Measurements from ENCODE around the gene CLCC1. TPM values are rescaled to one million over a fixed set of nuclear protein-coding genes. Genes with fewer than 3 reads are reported as not detected.
"Not testable (repeated sequence)": the region's sequence is repeated elsewhere in the genome, so short reads cannot be mapped to it uniquely, and the experiment has no call there.

CLCC1 gene, protein sequence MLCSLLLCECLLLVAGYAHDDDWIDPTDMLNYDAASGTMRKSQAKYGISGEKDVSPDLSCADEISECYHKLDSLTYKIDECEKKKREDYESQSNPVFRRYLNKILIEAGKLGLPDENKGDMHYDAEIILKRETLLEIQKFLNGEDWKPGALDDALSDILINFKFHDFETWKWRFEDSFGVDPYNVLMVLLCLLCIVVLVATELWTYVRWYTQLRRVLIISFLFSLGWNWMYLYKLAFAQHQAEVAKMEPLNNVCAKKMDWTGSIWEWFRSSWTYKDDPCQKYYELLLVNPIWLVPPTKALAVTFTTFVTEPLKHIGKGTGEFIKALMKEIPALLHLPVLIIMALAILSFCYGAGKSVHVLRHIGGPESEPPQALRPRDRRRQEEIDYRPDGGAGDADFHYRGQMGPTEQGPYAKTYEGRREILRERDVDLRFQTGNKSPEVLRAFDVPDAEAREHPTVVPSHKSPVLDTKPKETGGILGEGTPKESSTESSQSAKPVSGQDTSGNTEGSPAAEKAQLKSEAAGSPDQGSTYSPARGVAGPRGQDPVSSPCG
- polyA plus RNA-seq, result 10 to 100 TPM in 2 of 3 donors, 1 to 10 TPM in 1; 8.7 to 15.2 (median 11.4) TPM

DNA sequence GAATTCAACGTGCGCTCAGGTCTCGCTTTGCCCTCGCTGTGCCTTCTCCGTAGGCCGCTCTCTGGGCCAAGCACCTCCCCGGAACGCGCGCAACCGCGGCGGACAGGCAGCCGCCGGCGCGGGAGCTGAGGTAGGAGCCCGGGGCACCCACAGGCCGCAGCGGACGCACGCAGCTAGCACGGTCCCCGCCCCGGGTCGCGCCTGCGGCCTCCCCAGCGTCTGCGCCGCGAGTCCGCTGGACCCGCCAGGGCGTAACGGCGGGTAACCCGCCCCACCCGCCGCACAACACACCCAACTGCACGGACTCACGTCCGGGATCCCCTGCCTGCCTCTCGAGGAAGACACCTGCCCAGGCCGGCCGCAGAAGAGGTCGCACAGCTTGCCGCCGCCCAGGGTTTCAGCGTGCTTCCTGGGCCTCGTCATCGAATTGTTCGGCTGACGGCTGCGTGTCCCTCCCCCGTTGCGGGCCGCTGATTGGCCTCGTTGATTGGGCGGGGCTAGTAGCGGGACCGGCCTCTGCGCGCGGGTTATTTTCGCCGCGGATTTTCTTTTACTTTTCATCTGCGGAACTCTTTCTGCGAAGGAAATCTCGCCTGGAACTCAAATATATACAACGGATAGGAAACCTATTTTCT, at the start of gene CLCC1:
Gene CLCC1, minus strand, starts transcription at position 433 of the 635 bp plus-strand sequence. CDS start 13,047 bp downstream, outside the sequence.
- peak within 1 kb of the TSS; percentile 53 for H3K27ac ChIP-seq (ENCODE audit: low read depth, low read length)
- WGBS, 3 donors, result 0% methylated on average over 67 to 72 of the region's 72 CpGs

DNA sequence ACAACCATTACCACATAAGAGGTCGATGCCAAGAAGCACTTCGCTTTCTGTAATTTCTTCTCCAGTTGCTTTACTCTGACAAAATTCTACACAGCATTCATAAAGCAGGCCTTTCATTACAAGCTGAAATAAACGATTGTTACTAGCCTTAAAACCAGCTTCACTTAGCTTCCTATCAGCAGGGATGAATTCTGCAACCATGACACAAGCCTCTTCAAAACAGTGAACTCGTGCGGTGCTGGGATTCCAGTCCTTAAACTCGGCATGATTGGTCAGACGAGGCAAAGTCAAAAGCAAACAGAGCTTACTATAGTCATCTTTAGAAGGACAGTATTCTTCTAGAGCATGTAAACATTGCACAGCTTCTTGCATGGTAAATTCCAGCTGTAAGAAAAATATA, 48.1 kb upstream of the CLCC1 start:
- H3K27ac ChIP-seq (ENCODE audit: low read depth, low read length), result no peak overlapping the region
- 74 to 91% (median 89%) methylated on average over 7 of the region's 7 CpGs for WGBS, 3 donors

DNA sequence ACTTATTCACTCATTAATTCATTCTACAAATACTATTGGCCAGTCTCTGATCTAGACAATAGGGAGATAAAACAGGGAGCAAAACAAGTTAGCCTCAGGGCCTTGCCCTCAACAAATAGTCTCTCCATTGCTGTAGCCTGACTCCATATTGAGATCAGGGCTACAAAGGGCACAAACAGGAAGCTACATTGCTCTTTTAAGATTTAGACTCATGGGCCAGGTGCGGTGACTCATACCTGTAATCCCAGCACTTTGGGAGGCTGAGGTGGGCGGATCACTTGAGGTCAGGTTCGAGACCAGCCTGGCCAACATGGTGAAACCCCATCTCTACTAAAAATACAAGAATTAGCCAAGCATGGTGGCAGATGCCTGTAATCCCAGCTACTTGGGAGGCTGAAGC, 33.3 kb upstream of the CLCC1 start:
- H3K27ac ChIP-seq (ENCODE audit: low read depth, low read length), result not testable (repeated sequence)
- WGBS, 3 donors, result 95 to 98% (median 97%) methylated on average over 3 of the region's 3 CpGs

DNA sequence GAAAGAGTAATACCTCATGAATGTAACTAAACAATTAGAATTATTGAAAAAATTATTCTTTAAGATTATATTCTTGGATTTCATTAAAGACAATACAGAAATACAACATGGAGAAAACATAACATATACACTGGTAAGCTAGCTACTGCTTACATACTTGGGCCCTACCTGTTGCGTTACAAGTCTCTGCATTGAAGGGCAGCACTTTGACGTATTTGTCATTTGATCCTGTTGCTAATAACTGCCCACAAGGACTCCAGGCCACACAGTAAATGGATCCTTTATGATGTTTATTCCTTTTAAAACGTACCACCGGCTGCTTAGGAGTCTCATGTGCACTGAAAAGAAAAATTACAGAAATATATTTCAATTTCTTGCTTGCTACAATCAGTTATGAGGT, 19.8 kb upstream of the CLCC1 start:
- no peak overlapping the region for H3K27ac ChIP-seq (ENCODE audit: low read depth, low read length)
- 86 to 88% (median 87%) methylated on average over 4 of the region's 4 CpGs for WGBS, 3 donors

DNA sequence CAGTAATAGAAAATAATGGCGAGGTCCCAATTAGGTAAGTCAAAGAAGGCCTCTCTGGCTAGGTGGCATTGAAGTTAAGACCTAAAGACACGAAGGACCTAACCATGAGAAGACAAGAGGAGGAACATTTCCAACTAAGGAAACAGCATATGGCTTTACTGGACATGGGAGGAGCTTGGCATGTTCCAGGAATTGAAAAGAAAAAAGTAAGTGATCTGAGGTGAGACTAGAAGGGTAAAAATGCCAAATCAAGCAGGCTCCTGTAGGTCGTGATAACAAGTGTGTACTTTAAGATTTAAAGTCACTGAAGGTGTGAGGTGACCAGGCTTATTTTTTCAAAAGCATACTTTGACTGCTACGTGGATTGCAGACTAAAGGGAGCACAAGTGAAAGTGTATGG, 13.4 kb upstream of the CLCC1 start:
- WGBS, 3 donors, result 45 to 95% (median 92%) methylated on average over 4 of the region's 4 CpGs

DNA sequence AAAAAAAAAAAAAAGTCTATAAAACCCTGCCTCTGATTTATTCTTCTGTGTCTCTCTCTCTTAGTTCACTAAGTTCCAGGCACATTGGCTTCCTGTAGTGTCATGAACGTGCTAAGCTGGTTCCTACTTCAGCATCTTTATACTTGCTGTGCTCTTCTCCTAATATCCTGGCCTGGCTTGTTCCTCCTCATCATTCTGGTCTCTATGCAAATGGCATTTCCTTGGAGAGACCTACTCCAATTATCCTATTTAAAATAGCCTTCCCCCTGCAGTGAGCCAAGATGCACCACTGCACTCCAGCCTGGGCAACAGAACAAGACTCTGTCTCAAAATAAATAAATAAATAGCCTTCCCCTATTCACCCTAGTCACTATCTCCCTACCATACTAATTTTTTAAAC, 9.7 kb upstream of the CLCC1 start:
- 93 to 100% (median 96%) methylated on average over 1 of the region's 1 CpG for WGBS, 3 donors
- H3K27ac ChIP-seq (ENCODE audit: low read depth, low read length), result no peak overlapping the region

More for the DNA sequence above, 13.4 kb upstream of the CLCC1 start:
- no peak overlapping the region for H3K27ac ChIP-seq (ENCODE audit: low read depth, low read length)

DNA sequence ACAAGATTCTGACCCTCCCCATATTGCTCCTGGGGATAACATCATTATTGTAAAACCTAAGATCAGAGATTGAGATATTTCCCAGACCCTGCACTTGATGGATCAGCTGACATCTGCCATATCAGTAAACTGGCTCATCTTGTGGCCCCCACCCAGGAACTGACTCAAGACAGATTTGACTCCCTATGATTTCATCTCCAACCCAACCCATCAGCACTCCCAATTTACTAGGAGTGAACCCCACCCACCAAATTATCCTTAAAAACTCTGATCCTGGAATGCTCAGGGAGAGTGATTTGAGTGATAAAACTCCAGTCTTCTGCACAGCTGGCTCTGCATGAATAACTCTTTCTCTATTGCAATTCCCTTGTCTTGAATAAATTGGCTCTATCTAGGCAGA, 6.1 kb upstream of the CLCC1 start:
- no peak overlapping the region for H3K27ac ChIP-seq (ENCODE audit: low read depth, low read length)

DNA sequence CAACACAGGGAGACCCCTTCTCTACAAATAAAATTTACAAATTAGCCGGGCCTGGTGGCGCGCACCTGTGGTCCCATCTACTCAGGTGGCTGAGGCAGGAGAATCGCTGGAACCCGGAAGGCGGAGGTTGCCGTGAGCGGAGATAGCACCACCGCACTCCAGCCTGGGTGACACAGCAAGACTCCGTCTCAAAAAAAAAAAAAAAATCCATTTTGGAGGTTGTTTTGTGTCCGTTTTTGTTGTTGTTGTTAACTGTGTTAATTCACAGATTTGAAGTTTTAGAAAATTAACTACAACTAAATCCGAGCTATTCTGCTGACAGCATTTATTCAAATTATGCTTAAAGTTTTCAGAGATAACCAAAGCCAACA, 618 bp downstream of the CLCC1 start:
- WGBS, 3 donors, result 5 to 13% (median 11%) methylated on average over 12 of the region's 12 CpGs
- H3K27ac ChIP-seq (ENCODE audit: low read depth, low read length), result peak overlapping the region; percentile 53

DNA sequence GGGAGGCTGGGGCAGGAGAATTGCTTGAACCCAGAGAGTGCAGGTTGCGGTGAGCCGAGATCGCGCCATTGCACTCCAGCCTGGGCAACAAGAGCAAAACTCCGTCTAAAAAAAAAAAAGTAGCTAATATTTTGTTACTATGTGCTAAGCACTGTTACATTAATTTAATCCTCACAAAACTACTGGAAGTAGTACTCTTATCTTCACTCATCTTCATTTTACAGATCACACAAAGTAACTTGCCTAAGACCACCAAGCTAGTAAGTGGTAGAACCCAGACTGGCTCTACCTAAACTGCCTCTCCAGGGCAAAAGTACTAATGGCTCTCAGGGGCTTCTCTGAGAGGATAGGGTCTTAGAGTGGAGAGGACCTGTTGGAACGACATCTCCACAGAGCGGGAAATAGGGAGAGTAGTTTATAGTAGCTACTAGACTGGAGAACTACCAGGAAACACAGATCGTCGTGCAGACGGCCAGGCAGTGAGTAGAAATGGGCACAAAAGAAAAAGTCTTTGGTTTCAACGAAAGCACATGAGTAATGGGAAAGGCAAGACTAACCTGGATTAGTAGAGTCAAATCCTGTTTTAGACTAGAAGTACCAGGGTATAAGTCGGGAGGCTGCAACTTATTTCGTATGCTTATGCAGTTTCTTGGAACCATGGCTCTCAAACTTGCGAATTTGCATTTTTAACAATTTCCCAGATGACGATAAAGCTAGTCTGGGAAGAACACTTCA, 1.4 kb downstream of the CLCC1 start:
- H3K27ac ChIP-seq (ENCODE audit: low read depth, low read length), result no peak overlapping the region
- whole genome bisulfite sequencing, 3 donors, result 81 to 92% (median 88%) methylated on average over 15 of the region's 15 CpGs

DNA sequence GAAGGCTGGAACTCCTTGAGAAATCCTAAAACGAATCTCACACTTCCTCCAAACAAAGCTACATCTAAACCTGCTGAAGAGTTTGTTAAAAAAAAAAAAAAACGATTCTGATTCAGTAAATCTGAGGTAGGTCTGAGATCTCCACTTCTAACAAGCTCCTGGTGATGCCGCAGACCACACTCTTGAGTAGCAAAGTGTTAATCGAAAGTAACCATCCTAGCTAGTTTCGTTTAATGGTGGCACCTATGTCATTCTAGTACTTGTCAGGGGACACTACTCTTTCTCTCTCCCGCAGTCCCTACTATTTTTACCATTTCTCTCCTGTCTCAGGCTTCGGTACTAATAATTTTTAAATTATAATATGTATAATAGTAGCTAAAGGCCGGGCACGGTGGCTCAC, 2.1 kb downstream of the CLCC1 start:
- H3K27ac ChIP-seq (ENCODE audit: low read depth, low read length), result no peak overlapping the region
- whole genome bisulfite sequencing, 3 donors, result 83 to 90% (median 89%) methylated on average over 9 of the region's 9 CpGs

DNA sequence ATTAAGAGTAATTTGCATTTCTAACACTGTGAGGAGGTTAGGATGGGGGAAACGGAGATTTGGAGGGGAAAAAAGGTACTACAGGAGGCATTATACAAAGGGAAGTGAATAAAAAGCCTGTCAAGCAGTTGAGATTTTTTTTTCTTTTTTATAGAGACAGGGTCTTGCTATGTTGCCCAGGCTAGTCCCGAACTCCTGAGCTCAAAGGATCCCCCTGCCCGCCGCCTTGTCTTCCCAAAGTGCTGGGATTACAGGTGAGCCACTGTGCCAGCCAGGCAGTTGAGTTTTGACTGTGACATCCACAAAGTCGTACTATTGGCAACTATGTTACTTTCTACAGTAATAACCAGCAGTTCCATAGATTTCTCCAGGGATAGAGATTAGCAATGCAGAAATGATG, 2.6 kb downstream of the CLCC1 start:
- no peak overlapping the region for H3K27ac ChIP-seq (ENCODE audit: low read depth, low read length)
- WGBS, 3 donors, result 93 to 94% (median 94%) methylated on average over 5 of the region's 5 CpGs

DNA sequence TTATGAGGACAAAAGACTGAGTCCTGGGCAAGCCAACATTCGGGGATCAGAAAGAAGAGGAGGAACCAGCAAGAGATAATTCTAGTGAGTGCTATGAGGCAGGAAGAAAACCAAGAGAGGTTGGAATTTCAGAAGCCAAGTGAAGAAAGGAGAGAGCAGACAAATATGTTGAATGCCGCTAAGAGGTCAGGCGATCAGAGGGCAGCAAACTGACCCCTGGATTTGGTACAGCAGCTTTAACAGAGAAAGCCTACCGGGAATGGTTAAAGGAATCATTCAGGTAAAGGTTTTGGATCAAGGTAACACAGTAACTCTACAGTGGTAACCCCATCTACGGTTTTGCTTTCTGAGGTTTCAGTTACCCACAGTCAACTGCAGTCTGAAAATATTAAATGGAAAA, 5.4 kb downstream of the CLCC1 start:
- 89 to 94% (median 92%) methylated on average over 5 of the region's 5 CpGs for WGBS, 3 donors
- H3K27ac ChIP-seq (ENCODE audit: low read depth, low read length), result no peak overlapping the region

DNA sequence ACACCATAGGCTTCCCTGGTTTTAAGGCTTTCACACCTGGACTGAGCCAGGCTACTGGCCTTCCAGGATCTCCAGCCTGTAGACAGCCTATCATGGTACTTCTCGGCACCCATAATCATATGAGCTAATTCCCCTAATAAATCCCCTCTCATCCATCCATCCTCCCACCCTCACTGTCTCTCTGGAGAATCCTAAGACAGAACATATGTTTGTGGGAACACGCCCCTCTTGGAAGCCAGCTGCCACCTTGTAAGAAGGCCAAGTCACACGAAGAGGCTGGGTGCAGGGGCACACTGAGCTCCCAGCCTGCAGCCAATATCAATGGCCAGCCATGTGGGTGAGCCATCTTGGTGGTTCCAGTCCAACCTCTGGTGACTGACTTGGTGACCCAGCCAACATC, 7.4 kb downstream of the CLCC1 start:
- WGBS, 3 donors, result 71 to 84% (median 79%) methylated on average over 3 of the region's 3 CpGs
- no peak overlapping the region for H3K27ac ChIP-seq (ENCODE audit: low read depth, low read length)

DNA sequence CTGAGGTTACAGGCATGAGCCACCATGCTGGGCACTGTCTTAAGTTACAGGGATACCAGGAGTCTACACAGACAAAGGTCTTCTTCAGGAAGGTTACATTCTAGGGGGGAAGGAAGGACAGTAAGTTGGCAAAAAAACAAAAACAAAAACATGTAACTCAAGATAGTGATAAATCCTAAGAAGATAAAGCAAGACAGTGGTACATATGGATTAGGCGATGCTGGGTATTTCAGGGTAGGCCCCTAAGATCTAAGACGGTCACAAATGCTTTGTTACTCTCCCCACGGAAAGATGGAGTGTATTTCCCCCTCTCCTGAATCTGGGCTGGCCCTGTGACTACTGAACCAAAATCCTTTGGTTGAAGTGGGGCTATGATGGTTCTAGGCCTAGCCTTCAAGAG, 8.2 kb downstream of the CLCC1 start:
- 96 to 98% (median 96%) methylated on average over 3 of the region's 3 CpGs for WGBS, 3 donors
- H3K27ac ChIP-seq (ENCODE audit: low read depth, low read length), result no peak overlapping the region

DNA sequence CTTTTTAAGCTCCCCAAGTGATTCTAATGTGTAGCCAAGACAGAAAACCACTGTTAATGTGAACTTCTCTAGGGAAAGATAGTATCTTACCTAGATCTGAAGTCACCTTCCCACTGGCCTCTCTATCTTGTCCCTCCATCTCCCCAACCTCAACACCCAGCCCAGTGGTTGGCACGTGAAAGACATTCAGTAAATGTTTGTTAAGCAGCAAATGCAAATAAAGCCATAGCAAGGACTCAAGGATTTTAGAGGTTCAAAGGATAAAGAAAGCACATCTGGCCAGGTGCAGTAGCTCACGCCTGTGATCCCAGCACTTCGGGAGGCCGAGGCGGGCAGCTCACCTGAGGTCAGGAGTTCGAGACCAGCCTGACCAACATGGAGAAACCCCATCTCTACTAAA, 9.8 kb downstream of the CLCC1 start:
- no peak overlapping the region for H3K27ac ChIP-seq (ENCODE audit: low read depth, low read length)
- WGBS, 3 donors, result 57 to 96% (median 92%) methylated on average over 6 of the region's 6 CpGs

DNA sequence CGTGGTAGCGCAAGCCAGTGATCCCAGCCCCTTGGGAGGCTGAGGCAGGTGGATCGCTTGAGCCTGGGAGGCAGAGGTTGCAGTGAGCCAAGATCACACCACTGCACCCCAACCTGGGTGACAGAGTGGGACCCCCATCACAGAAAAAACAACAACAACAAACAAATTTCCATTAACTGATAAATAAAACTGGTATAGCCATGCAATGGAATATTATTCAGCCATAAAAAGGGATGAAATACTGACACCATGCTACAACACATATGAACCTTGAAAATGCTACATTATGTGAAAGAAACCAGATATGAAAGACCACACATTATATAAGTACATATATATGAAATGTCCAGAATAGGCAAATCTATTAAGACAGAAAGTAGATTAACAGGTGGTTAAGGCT, 12.0 kb downstream of the CLCC1 start:
- no peak overlapping the region for H3K27ac ChIP-seq (ENCODE audit: low read depth, low read length)
- WGBS, 3 donors, result 98 to 100% (median 99%) methylated on average over 3 of the region's 3 CpGs

DNA sequence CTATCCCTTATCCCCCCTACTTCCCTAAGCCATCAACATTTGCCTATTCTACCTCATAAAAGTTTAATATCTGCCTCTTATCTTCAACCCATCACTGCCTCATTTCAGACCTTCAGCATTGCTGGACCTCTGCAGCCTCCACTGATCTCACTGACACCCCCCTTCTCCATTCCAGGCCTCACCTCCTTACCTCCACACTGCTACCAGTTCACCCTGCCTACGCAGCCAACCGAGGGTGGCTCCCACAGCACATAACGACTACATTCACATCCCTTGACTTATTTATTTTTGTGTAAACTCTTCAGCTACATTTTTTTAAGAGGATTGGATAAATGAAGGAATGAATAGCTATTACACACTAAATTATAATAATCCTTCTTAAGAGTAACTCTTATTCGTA, 14.2 kb downstream of the CLCC1 start:
- H3K27ac ChIP-seq (ENCODE audit: low read depth, low read length), result no peak overlapping the region
- 74 to 90% (median 83%) methylated on average over 4 of the region's 4 CpGs for WGBS, 3 donors

DNA sequence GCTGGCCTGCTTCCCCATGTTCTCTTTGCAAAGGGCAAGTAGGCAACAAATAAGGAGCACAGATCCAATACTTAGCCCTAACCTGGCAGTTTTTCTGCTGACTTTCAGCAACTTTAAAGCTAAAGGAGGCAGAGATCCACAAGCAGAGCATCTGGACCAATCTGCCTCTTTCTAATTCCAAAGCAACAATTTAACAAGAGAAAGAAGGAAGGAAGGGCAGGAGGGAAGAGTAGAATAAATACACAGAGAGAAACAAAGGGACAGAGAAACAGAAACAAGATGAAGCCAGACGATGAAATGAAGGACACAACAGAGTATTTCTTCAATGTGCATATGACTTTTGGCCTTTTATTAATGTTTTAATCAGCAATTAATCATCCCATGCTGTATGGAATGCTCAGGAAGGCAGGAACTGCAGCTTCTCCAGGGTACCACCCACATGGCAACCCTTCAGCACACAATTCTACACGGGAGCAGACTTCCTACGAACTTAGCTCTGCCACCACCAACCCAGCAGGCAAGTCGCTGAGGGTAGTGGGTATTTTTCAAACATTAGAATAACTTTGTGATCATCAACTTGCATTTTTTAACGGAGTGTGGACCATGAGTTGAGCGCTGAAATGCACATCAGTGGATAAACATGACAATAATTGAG, 15.3 kb downstream of the CLCC1 start:
- no peak overlapping the region for H3K27ac ChIP-seq (ENCODE audit: low read depth, low read length)
- WGBS, 3 donors, result 17 to 29% (median 22%) methylated on average over 6 of the region's 6 CpGs

DNA sequence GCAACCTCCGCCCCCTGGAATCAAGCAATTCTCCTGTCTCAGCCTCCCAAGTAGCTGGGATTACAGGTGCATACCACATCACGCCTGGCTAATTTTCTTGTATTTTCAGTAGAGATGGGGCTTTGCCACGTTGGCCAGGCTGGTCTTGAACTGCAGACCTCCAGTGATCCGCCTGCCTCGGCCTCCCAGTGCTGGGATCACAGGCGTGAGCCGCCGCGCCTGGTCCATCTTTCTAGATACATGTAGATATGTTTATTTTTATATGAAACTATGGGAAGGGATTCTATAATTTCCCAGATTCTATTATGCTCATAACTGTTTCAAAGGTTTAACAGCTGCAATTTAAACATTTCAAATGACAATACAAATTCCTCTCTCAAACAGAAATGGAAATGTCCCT, 27.1 kb downstream of the CLCC1 start:
- WGBS, 3 donors, result 96 to 98% (median 97%) methylated on average over 9 of the region's 9 CpGs
- no peak overlapping the region for H3K27ac ChIP-seq (ENCODE audit: low read depth, low read length)
